Calu3 (cell line): ENCODE measurements around the gene C10orf143. TPM values are rescaled to one million over a fixed set of nuclear protein-coding genes. Genes with fewer than 3 reads are reported as not detected.

ENCODE experiments used
- BruUV-seq: library from RNA; stranded (reverse); fragments of 400-500 nt; replicated peaks from 2 replicates; lab custom pipeline; 2021; lab: Mats Ljungman, UMichigan
- CTCF ChIA-PET: fragments of 300-600 bp; sonication (Branson Sonifier 250); formaldehyde crosslinking; loops from one replicate; lab custom pipeline; 2022; ENCODE audit warnings: antibody characterized with exemption; lab: Charles Lee
- DNase-seq: peaks from one replicate; pipeline ENCODE4 v3.0.0; 2022
- H3K27ac Mint-ChIP-seq: one replicate; pipeline ENCODE4 v1.8.0; 2022; ENCODE audit warnings: mixed read lengths; ENCODE audit not compliant: unreplicated experiment
- H3K27me3 Mint-ChIP-seq: one replicate; pipeline ENCODE4 v1.8.0; 2022; ENCODE audit warnings: mixed read lengths; ENCODE audit not compliant: unreplicated experiment
- H3K36me3 Mint-ChIP-seq: one replicate; pipeline ENCODE4 v1.8.0; 2022; ENCODE audit warnings: mild to moderate bottlenecking, moderate library complexity, mixed read lengths; ENCODE audit not compliant: insufficient read depth, unreplicated experiment
- H3K4me1 Mint-ChIP-seq: one replicate; pipeline ENCODE4 v1.8.0; 2022; ENCODE audit warnings: mild to moderate bottlenecking, low read depth, mixed read lengths; ENCODE audit not compliant: unreplicated experiment
- H3K4me3 Mint-ChIP-seq: one replicate; pipeline ENCODE4 v1.8.0; 2022; ENCODE audit warnings: mild to moderate bottlenecking, low read depth, moderate library complexity, mixed read lengths; ENCODE audit not compliant: unreplicated experiment
- H3K9me3 Mint-ChIP-seq: one replicate; pipeline ENCODE4 v1.8.0; 2022; ENCODE audit warnings: low read depth, mixed read lengths; ENCODE audit not compliant: unreplicated experiment
- intact Hi-C: fragments of 100-400 bp; cut with micrococcal nuclease; formaldehyde crosslinking; loops from one replicate; pipeline ENCODE4 v1.10.0; 2022; ENCODE audit not compliant: unreplicated experiment
- total RNA-seq: library from RNA; stranded (reverse); gene quantifications from 2 replicates; pipeline ENCODE4 v1.2.3, GENCODE V29; 2022
- TF ChIP-seq, protein P1 (sequence below): fragments of 200-600 bp; IDR thresholded peaks from one replicate; pipeline ENCODE4 v1.8.0; 2022; ENCODE audit warnings: antibody characterized with exemption; ENCODE audit not compliant: unreplicated experiment

The C10orf143 gene
- total RNA-seq, 1 experiment from 2014 or later, result 0.50 TPM

DNA sequence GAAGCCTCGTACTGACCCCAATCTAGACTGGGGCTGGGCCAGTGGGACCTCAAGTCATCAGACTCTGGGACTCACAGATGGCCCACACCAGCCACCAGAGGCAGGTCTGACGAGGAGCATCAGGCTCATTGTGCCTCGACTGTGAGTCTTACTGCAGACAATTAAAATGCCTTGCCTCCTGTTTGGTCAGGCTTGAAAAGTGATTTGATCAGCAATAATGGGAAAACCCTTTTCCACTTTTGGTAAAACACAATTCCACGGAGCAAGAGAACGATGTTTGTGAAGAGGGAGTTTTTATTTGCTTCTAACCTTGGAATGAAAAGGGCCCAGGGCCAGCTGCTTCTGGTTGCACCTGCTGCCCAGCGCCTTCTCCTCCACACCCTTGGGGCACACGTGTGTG lies 43.9 kb downstream of the C10orf143 start:
- no peaks in the 10 kb centered on the region for H3K27me3 Mint-ChIP-seq
- H3K4me3 Mint-ChIP-seq, result no peak overlapping the region
- intact Hi-C loops, result no loop called here
- TF ChIP-seq, protein P1, sequence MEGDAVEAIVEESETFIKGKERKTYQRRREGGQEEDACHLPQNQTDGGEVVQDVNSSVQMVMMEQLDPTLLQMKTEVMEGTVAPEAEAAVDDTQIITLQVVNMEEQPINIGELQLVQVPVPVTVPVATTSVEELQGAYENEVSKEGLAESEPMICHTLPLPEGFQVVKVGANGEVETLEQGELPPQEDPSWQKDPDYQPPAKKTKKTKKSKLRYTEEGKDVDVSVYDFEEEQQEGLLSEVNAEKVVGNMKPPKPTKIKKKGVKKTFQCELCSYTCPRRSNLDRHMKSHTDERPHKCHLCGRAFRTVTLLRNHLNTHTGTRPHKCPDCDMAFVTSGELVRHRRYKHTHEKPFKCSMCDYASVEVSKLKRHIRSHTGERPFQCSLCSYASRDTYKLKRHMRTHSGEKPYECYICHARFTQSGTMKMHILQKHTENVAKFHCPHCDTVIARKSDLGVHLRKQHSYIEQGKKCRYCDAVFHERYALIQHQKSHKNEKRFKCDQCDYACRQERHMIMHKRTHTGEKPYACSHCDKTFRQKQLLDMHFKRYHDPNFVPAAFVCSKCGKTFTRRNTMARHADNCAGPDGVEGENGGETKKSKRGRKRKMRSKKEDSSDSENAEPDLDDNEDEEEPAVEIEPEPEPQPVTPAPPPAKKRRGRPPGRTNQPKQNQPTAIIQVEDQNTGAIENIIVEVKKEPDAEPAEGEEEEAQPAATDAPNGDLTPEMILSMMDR, result no peak
- no TSS peak for BruUV-seq
- no peaks in the 10 kb centered on the region for H3K4me1 Mint-ChIP-seq
- no peak for DNase-seq
- H3K36me3 Mint-ChIP-seq, result no peaks in the 10 kb centered on the region
- CTCF ChIA-PET, result no interaction called here
- H3K27ac Mint-ChIP-seq, result no peak overlapping the region
- no peaks in the 10 kb centered on the region for H3K9me3 Mint-ChIP-seq

- CTCF ChIA-PET, result no interaction called here
- Mint-ChIP-seq H3K27ac (no peak overlapping the region), H3K36me3 (no peaks in the 10 kb centered on the region), H3K4me3 (no peak overlapping the region), H3K4me1 (no peaks in the 10 kb centered on the region), H3K9me3 (no peaks in the 10 kb centered on the region), H3K27me3 (no peaks in the 10 kb centered on the region)
- intact Hi-C loops, result no loop called here
- BruUV-seq, result no TSS peak
- TF ChIP-seq, protein P1, result no peak
- DNase-seq, result no peak
Observed at GRCh38 chr10:130065251-130065650, 45.4 kb downstream of the C10orf143 start.

DNA sequence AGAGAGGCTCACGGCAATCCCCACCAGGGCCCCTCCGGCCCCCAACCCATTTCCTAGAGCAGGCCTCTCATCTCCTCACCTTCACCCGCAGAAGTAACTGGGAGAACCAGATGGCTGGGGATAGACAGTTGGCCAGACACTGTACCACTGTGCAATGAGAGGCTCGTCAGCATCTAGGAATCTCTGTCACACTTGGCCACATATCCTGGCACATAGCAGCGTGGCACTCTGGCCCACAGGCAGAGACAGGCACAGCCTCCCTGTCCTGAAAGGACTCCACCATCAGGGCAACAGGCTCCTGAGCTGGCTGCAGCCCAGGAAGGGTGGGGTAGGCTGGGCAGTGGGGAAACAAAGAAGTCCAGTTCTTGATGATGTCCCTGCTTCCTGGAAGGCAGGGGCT lies 45.8 kb downstream of the C10orf143 start:
- intact Hi-C loops, result no loop called here
- DNase-seq, result no peak
- Mint-ChIP-seq H3K4me1 (no peaks in the 10 kb centered on the region), H3K4me3 (no peak overlapping the region), H3K27me3 (no peaks in the 10 kb centered on the region), H3K27ac (no peak overlapping the region), H3K36me3 (no peaks in the 10 kb centered on the region), H3K9me3 (no peaks in the 10 kb centered on the region)
- TF ChIP-seq, protein P1, result no peak
- CTCF ChIA-PET, result no interaction called here
- BruUV-seq, result no TSS peak

DNA sequence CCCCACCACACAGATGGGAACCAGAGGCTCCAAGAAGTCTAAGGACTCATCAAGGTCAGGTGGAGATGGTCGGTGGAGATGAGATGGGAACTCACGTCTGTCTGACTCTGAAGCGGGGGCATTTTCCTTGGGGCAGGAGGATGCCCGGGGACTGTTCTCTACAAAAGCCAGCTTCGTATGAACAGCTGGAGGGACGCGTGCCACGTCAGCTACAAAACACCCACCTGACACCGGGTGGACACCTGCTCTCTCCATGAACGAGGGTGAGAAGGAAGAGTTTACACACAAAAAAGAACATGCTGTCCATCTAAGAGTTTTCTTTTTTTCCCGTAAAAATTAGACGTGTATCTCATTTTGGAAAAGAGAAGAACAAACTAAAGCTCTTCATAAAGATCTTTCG lies 47.7 kb downstream of the C10orf143 start:
- H3K27ac Mint-ChIP-seq, result no peak overlapping the region
- H3K4me1 Mint-ChIP-seq, result no peaks in the 10 kb centered on the region
- BruUV-seq, result no TSS peak
- no peaks in the 10 kb centered on the region for H3K27me3 Mint-ChIP-seq
- intact Hi-C loops, result no loop called here
- CTCF ChIA-PET, result no interaction called here
- H3K36me3 Mint-ChIP-seq, result no peaks in the 10 kb centered on the region
- peaks cover 5% of the 10 kb centered on the region for H3K9me3 Mint-ChIP-seq
- DNase-seq, result no peak
- H3K4me3 Mint-ChIP-seq, result no peak overlapping the region
- TF ChIP-seq, protein P1, result no peak
